HepG2 (cell line): ENCODE measurements around the gene PHKG2. TPM values are rescaled to one million over a fixed set of nuclear protein-coding genes. Genes with fewer than 3 reads are reported as not detected.

Source experiments
- ADNP ChIP-seq: sonication (generic); formaldehyde crosslinking; IDR thresholded peaks from 2 replicates; pipeline ENCODE4 v1.4.0; 2020; ENCODE audit warnings: missing genetic modification reagents
- CREM ChIP-seq, 2 experiments: sonication (generic) in 1 of 2; formaldehyde crosslinking in 1 of 2; IDR thresholded peaks; 2 replicates each; pipeline versions ENCODE4 v1.4.0 to v1.6.1; 2016 to 2020; ENCODE audit warnings: antibody characterized with exemption in 1 of 2, mild to moderate bottlenecking in 1 of 2, missing genetic modification reagents in 1 of 2
- DPF2 ChIP-seq: sonication (generic); formaldehyde crosslinking; IDR thresholded peaks from 2 replicates; pipeline ENCODE4 v1.4.0; 2020; ENCODE audit warnings: mild to moderate bottlenecking, low read depth, missing genetic modification reagents, borderline replicate concordance
- GATAD1 ChIP-seq: IDR thresholded peaks from 2 replicates; pipeline ENCODE4 v1.6.1; 2016; ENCODE audit warnings: missing genetic modification reagents, missing compliant biosample characterization
- IRX3 ChIP-seq: sonication (generic); formaldehyde crosslinking; IDR thresholded peaks from 2 replicates; pipeline ENCODE4 v1.8.1; 2023; ENCODE audit warnings: mild to moderate bottlenecking, low read depth, missing genetic modification reagents, borderline replicate concordance
- KLF11 ChIP-seq: IDR thresholded peaks from 2 replicates; pipeline ENCODE4 v1.6.1; 2016; ENCODE audit warnings: missing compliant biosample characterization
- MTA1 ChIP-seq: sonication (generic); formaldehyde crosslinking; IDR thresholded peaks from 2 replicates; pipeline ENCODE4 v1.4.0; 2020; ENCODE audit warnings: missing genetic modification reagents, mild to moderate bottlenecking, borderline replicate concordance
- POLR2AphosphoS2 ChIP-seq: IDR thresholded peaks from 2 replicates; pipeline ENCODE4 v1.6.1; 2011; ENCODE audit warnings: low read depth, low read length, improper control_type of control experiment
- SMAD9 ChIP-seq: sonication (generic); formaldehyde crosslinking; IDR thresholded peaks from 2 replicates; pipeline ENCODE4 v1.5.1; 2020; ENCODE audit warnings: mild to moderate bottlenecking, missing genetic modification reagents
- ZC3H13 ChIP-seq: sonication (generic); formaldehyde crosslinking; IDR thresholded peaks from 2 replicates; pipeline ENCODE4 v1.8.1; 2023; ENCODE audit warnings: mild to moderate bottlenecking, missing genetic modification reagents, moderate library complexity
- ZFP62 ChIP-seq: sonication (generic); formaldehyde crosslinking; IDR thresholded peaks from 2 replicates; pipeline ENCODE4 v1.4.0; 2020; ENCODE audit warnings: missing genetic modification reagents
- ZFY ChIP-seq: sonication (generic); formaldehyde crosslinking; IDR thresholded peaks from 2 replicates; pipeline ENCODE4 v1.4.0; 2020; ENCODE audit warnings: missing genetic modification reagents
- ZNF121 ChIP-seq: sonication (generic); formaldehyde crosslinking; IDR thresholded peaks from 2 replicates; pipeline ENCODE4 v1.5.0; 2020; ENCODE audit warnings: mild to moderate bottlenecking, missing genetic modification reagents
- ZNF432 ChIP-seq: sonication (generic); formaldehyde crosslinking; IDR thresholded peaks from 2 replicates; pipeline ENCODE4 v1.5.0; 2020; ENCODE audit warnings: missing genetic modification reagents, mild to moderate bottlenecking, borderline replicate concordance
- ZNF562 ChIP-seq: sonication (generic); formaldehyde crosslinking; IDR thresholded peaks from 2 replicates; pipeline ENCODE4 v1.8.0; 2022; ENCODE audit warnings: missing genetic modification reagents, borderline replicate concordance
- ZSCAN12 ChIP-seq: sonication (generic); formaldehyde crosslinking; IDR thresholded peaks from 2 replicates; pipeline ENCODE4 v1.9.0; 2021; ENCODE audit warnings: mild to moderate bottlenecking, missing genetic modification reagents
- ZSCAN30 ChIP-seq: sonication (generic); formaldehyde crosslinking; IDR thresholded peaks from 2 replicates; pipeline ENCODE4 v1.5.0; 2020; ENCODE audit warnings: mild to moderate bottlenecking, missing genetic modification reagents
- polyA plus RNA-seq, 8 experiments: library from polyadenylated mRNA; depleted of rRNA in 3 of 8; stranded (reverse) in 7 of 8; unstranded in 1 of 8; fragments of >200 nt; fragmentation: Illumina TruSeq in 4 of 8; extraction: Trizol in 4 of 8; gene quantifications; 2 replicates each; pipeline versions ENCODE4 v1.2.1 to v1.2.3, GENCODE V29; 2011 to 2016; ENCODE audit warnings: low read depth in 4 of 8, missing spikeins in 1 of 8, mixed read lengths in 1 of 8; ENCODE audit not compliant: insufficient read depth in 1 of 8
- total RNA-seq, 5 experiments: library from RNA; depleted of rRNA; stranded (reverse); fragments of >200 nt; fragmentation: Illumina TruSeq; extraction: Trizol; gene quantifications; 2 replicates each; pipeline ENCODE4 v1.2.3, GENCODE V29; 2016; ENCODE audit warnings: low read depth in 1 of 5
- TF ChIP-seq, protein P1 (sequence below), 2 experiments: fragments of 450-650 bp in 1 of 2; sonication (generic) in 1 of 2; formaldehyde crosslinking in 1 of 2; IDR thresholded peaks; 2 replicates each; pipeline versions ENCODE4 v1.6.1 to v1.8.0; 2016 to 2022; ENCODE audit warnings: antibody characterized with exemption in 1 of 2, mild to moderate bottlenecking in 1 of 2, missing genetic modification reagents in 1 of 2
- TF ChIP-seq, protein P2 (sequence below): sonication (generic); formaldehyde crosslinking; IDR thresholded peaks from 2 replicates; pipeline ENCODE4 v1.8.1; 2023; ENCODE audit warnings: missing genetic modification reagents, mild to moderate bottlenecking, borderline replicate concordance

PHKG2 gene
- total and polyA plus RNA-seq, 2 of the 13 experiments (the other 11 are each of a cell fraction or from before 2014, with no cell fraction given) = 37.4 to 42.1 TPM

DNA sequence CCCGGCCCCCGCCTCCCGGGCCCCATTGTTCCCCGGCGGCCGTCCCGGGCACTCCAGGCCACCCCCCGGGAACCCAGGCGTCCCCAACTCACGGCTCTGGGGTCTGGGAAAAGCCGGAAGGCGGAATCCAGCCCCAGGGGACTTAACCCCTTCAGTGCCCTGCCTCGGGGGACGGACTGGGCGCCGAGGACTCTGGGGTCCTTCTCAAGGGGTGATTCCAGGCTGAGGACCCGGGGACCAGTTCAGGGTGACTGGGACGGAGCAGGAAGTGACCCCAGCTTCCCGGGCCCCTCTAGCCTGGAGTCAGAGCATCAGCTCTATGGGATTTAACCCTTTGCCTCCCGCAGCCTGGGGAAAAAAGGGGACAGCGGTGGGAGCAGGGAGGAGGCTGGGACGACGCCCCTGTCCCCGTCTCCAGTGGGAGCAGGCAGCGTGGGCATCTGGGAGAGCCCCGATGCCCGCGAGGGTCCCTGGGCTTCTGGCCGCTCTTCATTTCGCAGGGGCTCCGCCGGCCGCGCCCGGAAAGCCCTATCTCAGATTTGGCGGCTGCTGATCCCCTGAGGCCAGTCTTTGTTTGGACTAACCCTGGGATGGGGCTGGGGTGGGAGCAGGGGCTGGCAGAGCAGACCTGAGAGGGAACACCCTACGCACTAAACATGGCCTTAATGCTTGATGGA is 38.8 kb downstream of the PHKG2 start, which contains the start of gene ZNF629 (continued):
- TF ChIP-seq, protein P1, sequence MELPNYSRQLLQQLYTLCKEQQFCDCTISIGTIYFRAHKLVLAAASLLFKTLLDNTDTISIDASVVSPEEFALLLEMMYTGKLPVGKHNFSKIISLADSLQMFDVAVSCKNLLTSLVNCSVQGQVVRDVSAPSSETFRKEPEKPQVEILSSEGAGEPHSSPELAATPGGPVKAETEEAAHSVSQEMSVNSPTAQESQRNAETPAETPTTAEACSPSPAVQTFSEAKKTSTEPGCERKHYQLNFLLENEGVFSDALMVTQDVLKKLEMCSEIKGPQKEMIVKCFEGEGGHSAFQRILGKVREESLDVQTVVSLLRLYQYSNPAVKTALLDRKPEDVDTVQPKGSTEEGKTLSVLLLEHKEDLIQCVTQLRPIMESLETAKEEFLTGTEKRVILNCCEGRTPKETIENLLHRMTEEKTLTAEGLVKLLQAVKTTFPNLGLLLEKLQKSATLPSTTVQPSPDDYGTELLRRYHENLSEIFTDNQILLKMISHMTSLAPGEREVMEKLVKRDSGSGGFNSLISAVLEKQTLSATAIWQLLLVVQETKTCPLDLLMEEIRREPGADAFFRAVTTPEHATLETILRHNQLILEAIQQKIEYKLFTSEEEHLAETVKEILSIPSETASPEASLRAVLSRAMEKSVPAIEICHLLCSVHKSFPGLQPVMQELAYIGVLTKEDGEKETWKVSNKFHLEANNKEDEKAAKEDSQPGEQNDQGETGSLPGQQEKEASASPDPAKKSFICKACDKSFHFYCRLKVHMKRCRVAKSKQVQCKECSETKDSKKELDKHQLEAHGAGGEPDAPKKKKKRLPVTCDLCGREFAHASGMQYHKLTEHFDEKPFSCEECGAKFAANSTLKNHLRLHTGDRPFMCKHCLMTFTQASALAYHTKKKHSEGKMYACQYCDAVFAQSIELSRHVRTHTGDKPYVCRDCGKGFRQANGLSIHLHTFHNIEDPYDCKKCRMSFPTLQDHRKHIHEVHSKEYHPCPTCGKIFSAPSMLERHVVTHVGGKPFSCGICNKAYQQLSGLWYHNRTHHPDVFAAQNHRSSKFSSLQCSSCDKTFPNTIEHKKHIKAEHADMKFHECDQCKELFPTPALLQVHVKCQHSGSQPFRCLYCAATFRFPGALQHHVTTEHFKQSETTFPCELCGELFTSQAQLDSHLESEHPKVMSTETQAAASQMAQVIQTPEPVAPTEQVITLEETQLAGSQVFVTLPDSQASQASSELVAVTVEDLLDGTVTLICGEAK (IDR thresholded peaks at IDR 0.05) = no peak; the same call in 1 of the 2 replicates
- TF ChIP-seq, protein P1 (CRISPR knock-in tag; IDR thresholded peaks at IDR 0.05) = peak; percentile 85; the same call in 1 of the 2 replicates
- TF ChIP-seq ZSCAN30 (CRISPR knock-in tag) (peak; percentile 75; the same call in 1 of the 2 replicates), DPF2 (CRISPR knock-in tag) (no peak; the same call in 1 of the 2 replicates), ADNP (CRISPR knock-in tag) (no peak), MTA1 (CRISPR knock-in tag) (peak; percentile 84; the same call in 1 of the 2 replicates), ZSCAN12 (CRISPR knock-in tag) (no peak), ZNF432 (CRISPR knock-in tag) (no peak), GATAD1 (peak; percentile 93), ZFY (CRISPR knock-in tag) (peak; percentile 59; the same call in 1 of the 2 replicates), ZFP62 (CRISPR knock-in tag) (no peak), ZNF562 (no peak), IRX3 (peak; percentile 63), SMAD9 (no peak), CREM (IDR thresholded peaks at IDR 0.05) (peak; percentile 73; the same call in 1 of the 2 replicates), CREM (CRISPR knock-in tag; IDR thresholded peaks at IDR 0.05) (no peak), ZNF121 (CRISPR knock-in tag) (peak; percentile 56; the same call in 1 of the 2 replicates), KLF11 (CRISPR knock-in tag) (peak; percentile 83; the same call in 1 of the 2 replicates), ZC3H13 (CRISPR knock-in tag) (peak; percentile 93), POLR2AphosphoS2 (no peak)
- TF ChIP-seq, protein P2, sequence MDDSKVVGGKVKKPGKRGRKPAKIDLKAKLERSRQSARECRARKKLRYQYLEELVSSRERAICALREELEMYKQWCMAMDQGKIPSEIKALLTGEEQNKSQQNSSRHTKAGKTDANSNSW (CRISPR knock-in tag) = no peak
